Lung (tissue), 12 donors: Measurements from ENCODE around the gene OR10A5. TPM values are rescaled to one million over a fixed set of nuclear protein-coding genes. Genes with fewer than 3 reads are reported as not detected.

Experiments used
- ATAC-seq: fragments of 200-7000 bp; cut with Tn5 transposase; one replicate; pipeline ENCODE4 v1.9.1; 2020; ENCODE audit warnings: moderate number of reproducible peaks; ENCODE audit not compliant: insufficient read depth, low FRiP score
- DNase-seq, 3 donors: peaks; one replicate each; pipeline ENCODE4 v3.0.0-alpha.2; 2013 to 2017
- H3K27ac ChIP-seq, 2 donors: one replicate each; pipeline ENCODE4 v1.5.1; 2013; ENCODE audit warnings: mild to moderate bottlenecking in 2 of 2, moderate library complexity in 2 of 2, control low read depth in 1 of 2, inconsistent platforms in 1 of 2, low read depth in 1 of 2, low read length in 1 of 2
- H3K27me3 ChIP-seq, 3 donors: one replicate each; pipeline ENCODE4 v1.5.1; 2013; ENCODE audit warnings: low read length in 2 of 3; ENCODE audit not compliant: control insufficient read depth in 3 of 3, insufficient read depth in 3 of 3
- H3K36me3 ChIP-seq, 4 donors: one replicate each; pipeline ENCODE4 v1.5.1; 2013; ENCODE audit warnings: low read length in 4 of 4, mild to moderate bottlenecking in 1 of 4, moderate library complexity in 1 of 4; ENCODE audit not compliant: control insufficient read depth in 4 of 4, insufficient read depth in 4 of 4
- H3K4me1 ChIP-seq, 5 donors: one replicate each; pipeline ENCODE4 v1.5.1; 2013; ENCODE audit warnings: low read length in 5 of 5, mild to moderate bottlenecking in 2 of 5, moderate library complexity in 1 of 5; ENCODE audit not compliant: control insufficient read depth in 5 of 5, insufficient read depth in 5 of 5
- H3K4me3 ChIP-seq: one replicate; pipeline ENCODE4 v1.5.1; 2013; ENCODE audit warnings: mild to moderate bottlenecking, control low read depth, moderate library complexity
- H3K9ac ChIP-seq, 2 donors: one replicate each; pipeline ENCODE4 v1.5.1; 2013; ENCODE audit warnings: low read length in 2 of 2, control low read depth in 1 of 2; ENCODE audit not compliant: insufficient read depth in 1 of 2
- H3K9me3 ChIP-seq, 4 donors: one replicate each; pipeline ENCODE4 v1.5.1; 2013; ENCODE audit warnings: low read length in 3 of 4, mild to moderate bottlenecking in 1 of 4, moderate library complexity in 1 of 4; ENCODE audit not compliant: control insufficient read depth in 4 of 4, insufficient read depth in 3 of 4
- WGBS, 2 donors: extraction: QIAGEN DNeasy Blood & Tissue Kit; methylation state at CpG; one replicate each; pipeline ENCODE4 v1.1.7; 2013; 5-methylcytosine and 5-hydroxymethylcytosine counted together
- polyA plus RNA-seq, 2 donors: library from polyadenylated mRNA; stranded (reverse); fragments of 200-250 nt; gene quantifications; one replicate each; pipeline ENCODE4 v1.2.1, GENCODE V29; 2013
- total RNA-seq, 2 donors: library from RNA; depleted of rRNA in 1 of 2; stranded (reverse); fragments of >200 nt in 1 of 2; gene quantifications; one replicate each; pipeline ENCODE4 v1.2.1, GENCODE V29; 2014 to 2021
- TF ChIP-seq, protein P1 (sequence below): IDR thresholded peaks from 2 replicates; pipeline ENCODE4 v1.5.1; 2012; ENCODE audit warnings: mild to moderate bottlenecking; ENCODE audit errors: control extremely low read depth, extremely low read depth
- donor health status: control.
- donor health status: control.
- donor health status: Bipolar disorder and iron deficiency.
- donor health status: healthy.
- donor health status: DM: yes; HTN: yes; CAD: no.

Gene OR10A5
- total and polyA plus RNA-seq, 4 donors: not detected

GRCh38 chr11:6856871-6857270 lies 11.4 kb downstream of the OR10A5 start:
- H3K27me3 ChIP-seq: no peaks in the 10 kb centered on the region
- TF ChIP-seq, protein P1, sequence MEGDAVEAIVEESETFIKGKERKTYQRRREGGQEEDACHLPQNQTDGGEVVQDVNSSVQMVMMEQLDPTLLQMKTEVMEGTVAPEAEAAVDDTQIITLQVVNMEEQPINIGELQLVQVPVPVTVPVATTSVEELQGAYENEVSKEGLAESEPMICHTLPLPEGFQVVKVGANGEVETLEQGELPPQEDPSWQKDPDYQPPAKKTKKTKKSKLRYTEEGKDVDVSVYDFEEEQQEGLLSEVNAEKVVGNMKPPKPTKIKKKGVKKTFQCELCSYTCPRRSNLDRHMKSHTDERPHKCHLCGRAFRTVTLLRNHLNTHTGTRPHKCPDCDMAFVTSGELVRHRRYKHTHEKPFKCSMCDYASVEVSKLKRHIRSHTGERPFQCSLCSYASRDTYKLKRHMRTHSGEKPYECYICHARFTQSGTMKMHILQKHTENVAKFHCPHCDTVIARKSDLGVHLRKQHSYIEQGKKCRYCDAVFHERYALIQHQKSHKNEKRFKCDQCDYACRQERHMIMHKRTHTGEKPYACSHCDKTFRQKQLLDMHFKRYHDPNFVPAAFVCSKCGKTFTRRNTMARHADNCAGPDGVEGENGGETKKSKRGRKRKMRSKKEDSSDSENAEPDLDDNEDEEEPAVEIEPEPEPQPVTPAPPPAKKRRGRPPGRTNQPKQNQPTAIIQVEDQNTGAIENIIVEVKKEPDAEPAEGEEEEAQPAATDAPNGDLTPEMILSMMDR: no peak
- no peak overlapping the region for H3K4me3 ChIP-seq
- H3K36me3 ChIP-seq: no peaks in the 10 kb centered on the region
- 49 to 82% methylated on average over 3 of the region's 3 CpGs for WGBS, 2 donors
- H3K9ac ChIP-seq: no peak overlapping the region
- no peak overlapping the region for H3K27ac ChIP-seq
- peaks cover 0 to 8% (median under 1%) of the 10 kb centered on the region in 4 donors for H3K9me3 ChIP-seq
- no peak for DNase-seq
- ATAC-seq: no peak
- H3K4me1 ChIP-seq: no peaks in the 10 kb centered on the region

GRCh38 chr11:6862961-6863360 lies 17.5 kb downstream of the OR10A5 start, which contains the start of gene OR10A2:
OR10A2 (plus strand) TSS chr11:6863057; CDS start chr11:6869755, 6,698 bp downstream.
- Histone ChIP-seq H3K4me3 (no peak within 1 kb of the TSS), H3K9me3 (no peaks in the 10 kb centered on the region), H3K27ac (no peak within 1 kb of the TSS), H3K9ac (no peak within 1 kb of the TSS), H3K27me3 (no peaks in the 10 kb centered on the region), H3K4me1 (no peaks in the 10 kb centered on the region), H3K36me3 (no peaks in the 10 kb centered on the region)
- no peak for ATAC-seq
- WGBS, 2 donors: 65 to 77% methylated on average over 1 of the region's 1 CpG
- DNase-seq: no peak
- TF ChIP-seq, protein P1: no peak

- no peak overlapping the region for H3K27ac ChIP-seq
- 87 to 93% methylated on average over 1 of the region's 1 CpG for WGBS, 2 donors
- DNase-seq (no peak), ATAC-seq (no peak)
- H3K36me3 ChIP-seq: no peaks in the 10 kb centered on the region
- no peaks in the 10 kb centered on the region for H3K27me3 ChIP-seq
- no peaks in the 10 kb centered on the region for H3K4me1 ChIP-seq
- no peak overlapping the region for H3K9ac ChIP-seq
- TF ChIP-seq, protein P1: no peak
- H3K9me3 ChIP-seq: no peaks in the 10 kb centered on the region
- H3K4me3 ChIP-seq: no peak overlapping the region
These were observed 19.0 kb downstream of the OR10A5 start for GRCh38 chr11:6864438-6864837.

GRCh38 chr11:6871278-6871677 lies 25.8 kb downstream of the OR10A5 start:
- TF ChIP-seq, protein P1: no peak
- H3K36me3 ChIP-seq: no peaks in the 10 kb centered on the region
- no peak overlapping the region for H3K27ac ChIP-seq
- DNase-seq (no peak), ATAC-seq (no peak)
- 93 to 95% methylated on average over 1 of the region's 1 CpG for WGBS, 2 donors
- no peak overlapping the region for H3K9ac ChIP-seq
- H3K4me3 ChIP-seq: no peak overlapping the region
- H3K27me3 ChIP-seq: no peaks in the 10 kb centered on the region
- H3K4me1 ChIP-seq: no peaks in the 10 kb centered on the region
- no peaks in the 10 kb centered on the region for H3K9me3 ChIP-seq
